ENCODE results near the gene TXNRD1.
"Not testable (repeated sequence)": the region's sequence is repeated elsewhere in the genome, so short reads cannot be mapped to it uniquely, and the experiment has no call there.

Gene TXNRD1

DNA sequence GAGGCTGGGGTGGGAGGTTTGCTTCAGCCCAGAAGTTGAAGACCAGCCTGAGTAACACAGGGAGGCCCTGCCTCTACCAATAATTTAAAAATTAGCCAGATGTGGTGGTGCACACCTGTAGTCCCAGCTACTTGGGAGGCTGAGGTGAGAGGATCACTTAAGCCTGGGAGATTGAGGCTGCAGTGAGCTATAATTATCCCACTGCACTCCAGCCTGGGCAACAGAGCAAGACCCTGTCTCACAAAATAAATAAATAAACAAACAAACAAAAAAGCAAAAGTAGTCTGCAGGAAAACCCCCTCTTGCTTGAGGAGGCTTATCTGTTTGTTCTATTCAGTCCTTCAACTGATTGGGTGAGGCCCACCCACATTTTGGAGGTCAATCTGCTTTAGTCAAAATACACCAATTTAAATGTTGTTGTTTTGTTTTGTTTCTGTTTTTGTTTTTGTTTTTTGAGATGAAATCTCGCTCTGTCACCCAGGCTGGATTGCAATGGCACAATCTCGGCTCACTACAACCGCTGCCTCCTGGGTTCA, 24.9 kb upstream of the TXNRD1 start:
- no peak for DNase-seq (ENCODE audit: low read depth)

DNA sequence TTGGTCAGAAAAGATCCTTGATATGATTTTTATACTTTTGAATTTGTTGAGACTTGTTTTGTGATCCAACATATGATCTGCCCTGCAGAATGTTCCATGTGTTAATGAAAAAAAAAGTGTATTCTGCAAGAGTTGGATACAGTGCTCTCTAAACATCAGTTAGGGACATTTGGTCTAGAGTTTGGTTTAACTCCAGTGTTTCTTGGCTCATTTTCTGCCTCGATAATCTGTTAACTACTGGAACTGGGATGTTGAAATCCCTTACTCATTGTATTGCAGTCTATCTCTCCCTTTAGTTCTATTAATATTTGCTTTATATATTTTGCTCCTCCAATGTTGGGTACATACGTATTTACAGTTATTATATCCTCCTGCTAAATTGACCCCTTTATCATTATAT, 18.3 kb upstream of the TXNRD1 start:
- DNase-seq (ENCODE audit: low read depth): no peak

DNA sequence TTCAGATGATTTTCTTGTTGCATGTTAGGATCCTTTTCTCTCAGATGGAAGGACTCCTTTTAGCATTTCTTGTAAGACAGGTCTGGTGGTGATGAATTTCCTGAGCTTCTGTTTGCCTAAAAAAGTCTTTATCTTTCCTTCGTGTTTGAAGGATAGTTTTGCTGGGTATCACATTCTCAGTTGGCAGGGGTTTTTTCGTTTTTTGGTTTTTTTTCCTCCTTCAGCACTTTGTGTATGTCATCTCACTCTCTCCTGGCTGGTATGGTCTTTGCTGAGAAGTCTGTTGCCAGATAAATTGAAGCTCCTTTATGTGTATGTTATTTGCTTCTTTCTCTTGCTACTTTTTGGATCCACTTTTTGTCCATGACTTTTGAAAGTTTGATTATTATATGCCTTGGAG, 15.6 kb upstream of the TXNRD1 start:
- DNase-seq (ENCODE audit: low read depth): no peak

- peak; percentile 30 for DNase-seq (ENCODE audit: low read depth)
Observed at GRCh38 chr12:104201238-104202001, 14.2 kb upstream of the TXNRD1 start.

- DNase-seq (ENCODE audit: low read depth): no peak
Observed at GRCh38 chr12:104204690-104205480, 10.7 kb upstream of the TXNRD1 start.

DNA sequence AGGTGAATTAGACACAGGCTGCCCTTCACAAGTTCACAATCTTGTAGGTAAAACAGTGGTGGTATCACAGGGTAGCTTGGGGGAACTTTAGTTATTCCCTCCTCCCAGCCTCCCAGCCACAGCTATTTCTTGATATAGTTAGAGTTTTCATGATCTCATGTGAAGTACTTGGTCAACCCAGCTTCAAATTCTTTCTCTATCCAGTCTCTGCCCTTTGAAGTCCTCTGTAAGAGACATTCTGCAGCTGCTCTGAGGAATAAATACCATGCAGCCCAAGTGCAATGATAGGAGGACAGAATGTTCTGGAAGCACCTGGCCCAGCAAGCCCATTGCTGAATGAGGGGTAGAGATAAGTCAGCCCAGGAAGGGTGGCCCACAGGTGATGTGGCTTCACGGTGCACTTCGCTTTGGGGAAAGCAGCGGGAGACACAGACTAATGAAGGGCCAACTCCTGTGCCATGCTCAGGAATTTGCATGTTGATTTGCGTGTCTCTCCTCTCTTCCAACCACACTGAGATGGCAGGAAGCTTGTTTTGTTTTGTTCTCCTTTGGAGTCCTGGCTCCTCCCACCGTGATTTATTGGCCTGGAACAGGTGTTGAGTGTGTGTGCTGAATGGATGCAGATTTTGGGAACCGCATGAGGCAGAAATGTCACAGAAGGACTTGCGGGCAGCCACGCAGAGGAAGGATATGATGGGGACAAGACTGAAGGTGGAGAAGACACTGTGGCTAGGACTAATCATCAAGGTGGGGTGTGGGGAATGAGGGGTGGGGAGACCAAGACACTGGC, 8.0 kb upstream of the TXNRD1 start:
- no peak for DNase-seq (ENCODE audit: low read depth)

GRCh38 chr12:104212516-104212915, 3.1 kb upstream of the TXNRD1 start:
- no peak for DNase-seq (ENCODE audit: low read depth)

GRCh38 chr12:104213952-104214351, 1.6 kb upstream of the TXNRD1 start:
- DNase-seq (ENCODE audit: low read depth): no peak

- DNase-seq (ENCODE audit: low read depth): no peak
Observed at GRCh38 chr12:104216521-104216924, 944 bp downstream of the TXNRD1 start.

DNA sequence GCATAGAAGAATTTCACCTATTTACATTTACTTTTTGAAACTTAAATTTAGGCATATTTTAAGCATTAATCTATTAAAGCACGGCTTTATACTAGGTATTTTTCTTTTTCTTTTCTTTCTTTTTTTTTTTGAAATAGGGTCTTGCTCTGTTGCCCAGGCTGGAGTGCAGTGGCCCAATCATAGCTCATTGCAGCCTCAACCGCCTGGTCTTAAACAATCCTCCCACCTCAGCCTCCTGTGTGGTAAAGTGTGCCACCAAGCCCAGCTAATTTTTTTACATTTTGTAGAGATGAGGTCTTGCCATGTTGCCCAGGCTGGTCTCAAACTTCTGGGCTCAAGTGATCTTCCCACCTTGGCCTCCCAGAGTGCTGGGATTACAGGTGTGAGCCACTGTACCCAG, 2.9 kb downstream of the TXNRD1 start:
- not testable (repeated sequence) for DNase-seq (ENCODE audit: low read depth)

DNA sequence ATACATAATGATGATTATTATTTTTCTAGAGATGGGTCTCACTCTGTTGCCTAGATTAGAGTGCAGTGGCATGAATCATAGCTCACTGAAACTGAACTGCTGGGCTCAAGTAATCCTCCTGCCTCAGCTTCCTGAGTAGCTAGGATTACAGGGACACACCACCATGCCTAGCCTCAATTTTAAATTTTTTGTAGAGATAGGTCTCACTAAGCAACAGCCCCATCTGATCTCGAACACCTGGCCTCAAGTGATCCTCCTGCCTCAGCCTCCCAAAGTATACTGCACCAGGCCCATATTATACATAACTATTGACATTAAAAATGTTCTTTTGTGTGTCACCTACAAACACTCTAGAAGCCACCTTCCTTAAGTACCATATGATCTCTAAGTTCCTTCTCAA, 3.4 kb downstream of the TXNRD1 start:
- no peak for DNase-seq (ENCODE audit: low read depth)

DNA sequence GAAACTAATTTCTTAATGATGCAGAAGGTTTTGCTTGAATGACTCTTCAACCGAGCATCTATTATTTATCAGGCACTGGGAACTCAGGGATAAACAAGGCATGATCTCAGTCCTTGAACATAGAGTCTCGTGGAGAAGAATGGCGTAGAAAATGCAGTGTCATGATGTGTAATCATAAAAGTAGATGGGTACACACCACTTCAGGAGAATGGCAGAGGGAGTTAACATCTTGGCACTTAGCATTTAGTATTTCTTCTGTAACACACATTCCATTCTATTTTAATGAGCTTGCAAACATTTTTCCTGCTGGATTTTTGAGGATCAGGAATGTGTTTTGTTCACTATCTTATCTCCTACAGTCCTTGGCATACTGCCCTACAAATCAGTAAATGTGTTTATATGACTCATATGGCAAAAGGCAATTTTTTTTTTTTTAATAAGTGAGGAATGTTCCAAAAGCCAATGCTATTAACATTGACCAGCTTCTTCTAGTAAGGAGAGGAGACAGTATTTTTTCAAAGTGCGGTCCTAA, 3.8 kb downstream of the TXNRD1 start:
- DNase-seq (ENCODE audit: low read depth): no peak

- no peak for DNase-seq (ENCODE audit: low read depth)
Observed at GRCh38 chr12:104219908-104220404, 4.4 kb downstream of the TXNRD1 start.

GRCh38 chr12:104220931-104221330, 5.4 kb downstream of the TXNRD1 start:
- no peak for DNase-seq (ENCODE audit: low read depth)

DNA sequence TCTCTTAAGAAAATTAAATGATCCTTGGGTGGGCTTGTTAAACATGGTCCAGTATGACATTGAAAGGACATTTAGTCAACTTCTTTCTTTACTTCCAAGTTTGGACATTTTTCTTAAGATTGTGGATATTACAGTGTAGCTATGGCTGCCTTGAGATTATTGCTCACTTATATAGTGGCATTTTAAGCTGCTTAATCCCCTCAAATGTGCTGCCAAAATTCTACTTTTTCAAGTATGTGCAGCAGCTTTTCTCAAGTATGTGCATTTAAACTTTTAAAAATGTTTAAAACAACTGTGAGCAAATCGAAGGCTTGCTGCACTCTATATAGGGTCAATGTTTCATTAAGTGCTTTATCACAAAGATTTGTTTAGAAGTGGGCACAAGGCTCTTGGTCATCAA, 7.4 kb downstream of the TXNRD1 start:
- DNase-seq (ENCODE audit: low read depth): no peak

- no peak for DNase-seq (ENCODE audit: low read depth)
Observed at GRCh38 chr12:104223712-104224111, 8.1 kb downstream of the TXNRD1 start.

DNA sequence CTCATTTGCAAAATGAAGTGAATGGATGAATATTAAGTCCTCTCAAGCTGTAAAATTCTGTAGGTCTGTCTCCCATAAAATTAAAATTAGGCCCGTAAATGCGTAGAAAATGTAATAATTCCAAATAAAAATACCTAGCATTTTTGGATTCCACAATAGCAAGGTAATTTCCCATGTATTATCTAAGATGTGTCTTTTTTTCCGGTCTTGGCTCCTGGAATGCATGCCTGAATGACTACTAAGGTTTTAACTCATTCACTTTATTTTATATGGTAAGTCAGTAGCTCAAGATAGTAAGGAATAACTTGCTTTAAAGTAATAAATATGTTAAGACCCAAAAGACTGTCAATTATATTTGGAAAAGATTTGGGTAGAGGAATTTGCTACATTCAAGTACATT, 11.1 kb downstream of the TXNRD1 start:
- no peak for DNase-seq (ENCODE audit: low read depth)

- DNase-seq (ENCODE audit: low read depth): no peak
Observed at GRCh38 chr12:104230304-104231095, 14.9 kb downstream of the TXNRD1 start.

GRCh38 chr12:104232609-104233280, 17.2 kb downstream of the TXNRD1 start:
- DNase-seq (ENCODE audit: low read depth): no peak

- DNase-seq (ENCODE audit: low read depth): no peak
Observed at GRCh38 chr12:104234926-104235499, 19.4 kb downstream of the TXNRD1 start.
